Endothelial cell of umbilical vein (primary cell): ENCODE results near the gene TTLL4. TPM values are rescaled to one million over a fixed set of nuclear protein-coding genes. Genes with fewer than 3 reads are reported as not detected.

ENCODE experiments used
- BruUV-seq: library from RNA; stranded (reverse); fragments of 400-500 nt; replicated peaks from 2 replicates; lab custom pipeline; 2021; lab: Mats Ljungman, UMichigan
- CTCF ChIA-PET: fragments of 300-600, 350-600 bp; sonication (Branson Sonifier 250); formaldehyde crosslinking; loops from one replicate; lab custom pipeline; 2021; ENCODE audit warnings: antibody characterized with exemption, inconsistent platforms; lab: Charles Lee
- POLR2A ChIA-PET: fragments of 300-600, 350-600 bp; sonication (Branson Sonifier 250); formaldehyde crosslinking; loops from one replicate; lab custom pipeline; 2021; ENCODE audit warnings: antibody characterized with exemption, inconsistent platforms; lab: Charles Lee
- DNase-seq: peaks from one replicate; pipeline ENCODE4 v3.0.0-alpha.2; 2011; ENCODE audit warnings: low read depth, low spot score
- FAIRE-seq: peaks from 2 replicates; lab custom pipeline; 2011; peaks lifted over from hg19 to GRCh38; lab: Jason Lieb, UNC
- H2AFZ ChIP-seq: 2 replicates; pipeline ENCODE4 v1.6.0; 2012; ENCODE audit warnings: low read depth, low read length, control low read depth, inconsistent platforms
- H3K27ac ChIP-seq: 2 replicates; pipeline ENCODE4 v1.5.1; 2011; ENCODE audit warnings: low read depth, mild to moderate bottlenecking, control low read depth, low read length, moderate library complexity; ENCODE audit not compliant: insufficient read depth
- H3K27me3 ChIP-seq, 2 experiments: 2 replicates each; pipeline versions ENCODE4 v1.6.0 to v1.6.1; 2011; ENCODE audit warnings: low read length in 2 of 2, mixed read lengths in 1 of 2; ENCODE audit not compliant: control insufficient read depth in 2 of 2, insufficient read depth in 2 of 2
- H3K36me3 ChIP-seq, 2 experiments: 2 replicates in 1 of 2; 3 replicates in 1 of 2; pipeline ENCODE4 v1.5.1; 2011; ENCODE audit warnings: low read length in 2 of 2, mild to moderate bottlenecking in 1 of 2, moderate library complexity in 1 of 2; ENCODE audit not compliant: control insufficient read depth in 2 of 2, insufficient read depth in 2 of 2; ENCODE audit errors: extremely low read depth in 1 of 2
- H3K4me1 ChIP-seq: 3 replicates; pipeline ENCODE4 v1.5.1; 2011; ENCODE audit warnings: mild to moderate bottlenecking, low read length; ENCODE audit not compliant: control insufficient read depth, insufficient read depth; ENCODE audit errors: extremely low read depth
- H3K4me2 ChIP-seq: 2 replicates; pipeline ENCODE4 v1.6.1; 2011; ENCODE audit warnings: low read length, control low read depth, mixed read lengths; ENCODE audit not compliant: insufficient read depth
- H3K4me3 ChIP-seq, 3 experiments: fragments of 200-600 bp in 1 of 3; sonication (generic), shearing (Covaris generic) in 1 of 3; replicated peaks in 1 of 3; 2 replicates each; pipeline ENCODE4 v1.5.1; 2011 to 2016; ENCODE audit warnings: control low read depth in 3 of 3, low read length in 3 of 3, mild to moderate bottlenecking in 2 of 3, inconsistent platforms in 1 of 3, low read depth in 1 of 3, moderate library complexity in 1 of 3; ENCODE audit not compliant: insufficient read depth in 1 of 3
- H3K79me2 ChIP-seq: 2 replicates; pipeline ENCODE4 v1.6.0; 2012; ENCODE audit warnings: low read length, inconsistent platforms; ENCODE audit not compliant: control insufficient read depth, insufficient read depth
- H3K9ac ChIP-seq: replicated peaks from 2 replicates; pipeline ENCODE3; 2011; ENCODE audit warnings: low read length, control low read depth; ENCODE audit not compliant: insufficient read depth; ENCODE audit errors: extremely low read depth
- H3K9me1 ChIP-seq: replicated peaks from 3 replicates; pipeline ENCODE4 v1.6.0; 2011; ENCODE audit warnings: mild to moderate bottlenecking, low read length; ENCODE audit not compliant: control insufficient read depth, insufficient read depth; ENCODE audit errors: extremely low read depth
- H3K9me3 ChIP-seq: replicated peaks from 2 replicates; pipeline ENCODE4 v1.5.1; 2012; ENCODE audit warnings: low read length, inconsistent platforms; ENCODE audit not compliant: control insufficient read depth, insufficient read depth
- H4K20me1 ChIP-seq: replicated peaks from 2 replicates; pipeline ENCODE3; 2011; ENCODE audit warnings: mild to moderate bottlenecking, low read length; ENCODE audit not compliant: control insufficient read depth, insufficient read depth; ENCODE audit errors: extremely low read depth
- GATA2 ChIP-seq: IDR thresholded peaks from 2 replicates; pipeline ENCODE4 v1.7.0; 2011; ENCODE audit warnings: low read depth, mild to moderate bottlenecking, moderate library complexity, mixed read lengths, low read length; ENCODE audit not compliant: insufficient read length, insufficient read depth
- JUN ChIP-seq: IDR thresholded peaks from 2 replicates; pipeline ENCODE4 v1.6.1; 2011; ENCODE audit warnings: borderline replicate concordance, low read depth; ENCODE audit not compliant: insufficient read length, insufficient read depth
- MYC ChIP-seq: IDR thresholded peaks from one replicate; pipeline ENCODE4 v1.6.1; 2011; ENCODE audit warnings: mild to moderate bottlenecking, low read depth, low read length
- dilution Hi-C: fragments of 300-500 bp; cut with MboI; formaldehyde crosslinking; loops from one replicate; pipeline ENCODE4 v1.15.0; 2019; ENCODE audit warnings: low sequenced_read_pairs; ENCODE audit not compliant: extremely low pct_ligation_motif_present
- intact Hi-C: fragments of 100-400 bp; cut with micrococcal nuclease; formaldehyde crosslinking; loops from one replicate; pipeline ENCODE4 v1.10.0; 2022
- polyA plus RNA-seq, 4 experiments: library from polyadenylated mRNA; depleted of rRNA in 3 of 4; stranded (reverse) in 3 of 4; unstranded in 1 of 4; fragments of >200 nt; gene quantifications; 2 replicates each; pipeline versions ENCODE4 v1.2.1 to v1.2.3, GENCODE V29; 2011 to 2012; ENCODE audit warnings: missing spikeins in 1 of 4
- total RNA-seq: library from RNA; stranded (reverse); gene quantifications from 2 replicates; pipeline ENCODE4 v1.2.3, GENCODE V29; 2021
- TF ChIP-seq, protein P1 (sequence below), 2 donors: IDR thresholded peaks; 1 replicate in 1 of 2; 2 replicates in 1 of 2; pipeline ENCODE4 v1.5.1; 2011; ENCODE audit warnings: low read length in 2 of 2, mild to moderate bottlenecking in 2 of 2, moderate library complexity in 2 of 2, control low read depth in 1 of 2, inconsistent platforms in 1 of 2, low read depth in 1 of 2; ENCODE audit not compliant: insufficient read depth in 1 of 2; ENCODE audit errors: extremely low read depth in 1 of 2

The TTLL4 gene
- total and polyA plus RNA-seq, 2 donors (not counting 3 experiments of a cell fraction or from before 2014, with no cell fraction given), result 26.7 to 45.0 TPM

DNA sequence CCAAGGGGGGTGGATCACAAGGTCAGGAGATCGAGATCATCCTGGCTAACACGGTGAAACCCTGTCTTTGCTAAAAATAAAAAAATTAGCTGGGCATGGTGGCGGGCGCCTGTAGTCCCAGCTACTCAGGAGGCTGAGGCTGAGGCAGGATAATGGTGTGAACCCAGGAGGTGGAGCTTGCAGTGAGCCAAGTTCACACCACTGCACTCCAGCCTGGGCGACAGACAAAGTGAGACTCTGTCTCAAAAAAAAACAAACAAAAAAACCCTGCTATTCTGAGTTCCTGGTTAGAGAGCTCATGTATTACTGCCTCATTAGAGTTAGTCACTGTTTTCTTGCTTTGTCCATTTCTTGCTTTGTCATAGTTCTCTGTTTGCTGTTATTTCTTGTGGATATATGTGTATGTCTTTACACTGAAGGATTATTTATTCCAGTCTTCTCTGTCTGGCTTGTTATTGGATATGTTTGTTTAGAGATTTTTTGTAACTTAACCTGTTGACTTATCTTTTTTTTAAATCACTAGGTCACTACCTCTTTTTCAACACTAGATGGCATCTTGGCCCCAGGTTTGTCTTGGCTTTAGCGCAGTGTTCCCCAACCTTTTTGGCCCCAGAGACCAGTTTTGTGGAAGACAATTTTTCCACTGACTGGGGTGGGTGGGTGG is 17.0 kb downstream of the TTLL4 start:
- POLR2A ChIA-PET, result no interaction called here
- Histone ChIP-seq H3K27ac (no peak overlapping the region), H3K79me2 (peaks cover 53% of the 10 kb centered on the region), H4K20me1 (no peaks in the 10 kb centered on the region), H3K9me1 (no peaks in the 10 kb centered on the region), H3K4me1 (peaks cover 15% of the 10 kb centered on the region), H3K4me2 (no peak overlapping the region), H3K36me3 (no peaks in the 10 kb centered on the region), H2AFZ (no peak overlapping the region), H3K9me3 (no peaks in the 10 kb centered on the region), H3K27me3 (no peaks in the 10 kb centered on the region), H3K9ac (no peak overlapping the region), H3K4me3 (no peak overlapping the region)
- DNase-seq (peak; percentile 18), FAIRE-seq (peak; percentile 60)
- no TSS peak for BruUV-seq
- intact Hi-C loops (loop anchor here (1.0 kb wide), 1 partner anchor 120 kb away; no protein-coding TSS in a partner anchor), dilution Hi-C loops (no loop called here)
- no peak for TF ChIP-seq MYC
- no peak for TF ChIP-seq JUN
- TF ChIP-seq, protein P1, sequence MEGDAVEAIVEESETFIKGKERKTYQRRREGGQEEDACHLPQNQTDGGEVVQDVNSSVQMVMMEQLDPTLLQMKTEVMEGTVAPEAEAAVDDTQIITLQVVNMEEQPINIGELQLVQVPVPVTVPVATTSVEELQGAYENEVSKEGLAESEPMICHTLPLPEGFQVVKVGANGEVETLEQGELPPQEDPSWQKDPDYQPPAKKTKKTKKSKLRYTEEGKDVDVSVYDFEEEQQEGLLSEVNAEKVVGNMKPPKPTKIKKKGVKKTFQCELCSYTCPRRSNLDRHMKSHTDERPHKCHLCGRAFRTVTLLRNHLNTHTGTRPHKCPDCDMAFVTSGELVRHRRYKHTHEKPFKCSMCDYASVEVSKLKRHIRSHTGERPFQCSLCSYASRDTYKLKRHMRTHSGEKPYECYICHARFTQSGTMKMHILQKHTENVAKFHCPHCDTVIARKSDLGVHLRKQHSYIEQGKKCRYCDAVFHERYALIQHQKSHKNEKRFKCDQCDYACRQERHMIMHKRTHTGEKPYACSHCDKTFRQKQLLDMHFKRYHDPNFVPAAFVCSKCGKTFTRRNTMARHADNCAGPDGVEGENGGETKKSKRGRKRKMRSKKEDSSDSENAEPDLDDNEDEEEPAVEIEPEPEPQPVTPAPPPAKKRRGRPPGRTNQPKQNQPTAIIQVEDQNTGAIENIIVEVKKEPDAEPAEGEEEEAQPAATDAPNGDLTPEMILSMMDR (IDR thresholded peaks at IDR 0.05; ENCODE audit: extremely low read depth in 1 of 2, insufficient read depth in 1 of 2, low read depth in 1 of 2, low read length in 2 of 2), result peak; percentile 13 to 24
- peak; percentile 28 for TF ChIP-seq GATA2
- CTCF ChIA-PET, result interaction anchor here (0.6 to 3.9 kb wide), 15 partner anchors 9 to 297 kb away, joined by 3 to 131 read pairs (median 3); partner anchors contain the start of genes CYP27A1 and TTLL4
